Aorta (tissue), 5 donors: ENCODE results near the gene JAG2. TPM values are rescaled to one million over a fixed set of nuclear protein-coding genes. Genes with fewer than 3 reads are reported as not detected.

ENCODE experiments used
- ATAC-seq: fragments of 200-7000 bp; cut with Tn5 transposase; one replicate; pipeline ENCODE4 v1.9.1; 2022; ENCODE audit warnings: moderate library complexity; ENCODE audit not compliant: low FRiP score
- DNase-seq, 2 donors: peaks; one replicate each; pipeline ENCODE4 v3.0.0-alpha.2; 2020
- H3K27ac ChIP-seq, 2 donors: one replicate each; pipeline ENCODE4 v1.5.1; 2013; ENCODE audit warnings: low read length in 2 of 2, mild to moderate bottlenecking in 2 of 2, moderate library complexity in 2 of 2, control low read depth in 1 of 2, inconsistent platforms in 1 of 2, low read depth in 1 of 2
- H3K27me3 ChIP-seq, 2 donors: one replicate each; pipeline ENCODE4 v1.6.1; 2013; ENCODE audit warnings: control low read depth in 1 of 2, low read length in 1 of 2, mild to moderate bottlenecking in 1 of 2, moderate library complexity in 1 of 2; ENCODE audit not compliant: insufficient read depth in 2 of 2, control insufficient read depth in 1 of 2
- H3K36me3 ChIP-seq, 2 donors: one replicate each; pipeline ENCODE4 v1.6.1; 2013; ENCODE audit warnings: control low read depth in 1 of 2, low read length in 1 of 2, mild to moderate bottlenecking in 1 of 2; ENCODE audit not compliant: insufficient read depth in 2 of 2, control insufficient read depth in 1 of 2
- H3K4me1 ChIP-seq, 2 donors: one replicate each; pipeline ENCODE4 v1.6.1; 2013; ENCODE audit warnings: low read length in 2 of 2, control low read depth in 1 of 2, mild to moderate bottlenecking in 1 of 2, moderate library complexity in 1 of 2; ENCODE audit not compliant: insufficient read depth in 2 of 2, control insufficient read depth in 1 of 2
- H3K4me3 ChIP-seq, 2 donors: one replicate each; pipeline ENCODE4 v1.5.1; 2013; ENCODE audit warnings: low read length in 2 of 2, control low read depth in 1 of 2, mild to moderate bottlenecking in 1 of 2
- H3K9me3 ChIP-seq: one replicate; pipeline ENCODE4 v1.6.1; 2013; ENCODE audit warnings: mild to moderate bottlenecking, low read length; ENCODE audit not compliant: control insufficient read depth
- WGBS, 2 donors: extraction: QIAGEN DNeasy Blood & Tissue Kit; methylation state at CpG; one replicate each; pipeline ENCODE4 v1.1.7; 2013; 5-methylcytosine and 5-hydroxymethylcytosine counted together
- intact Hi-C, 2 donors: fragments of 100-400 bp; cut with DNase I; formaldehyde crosslinking; loops; one replicate each; pipeline versions ENCODE4 v1.14.2 to v1.15.0; 2022
- polyA plus RNA-seq, 2 donors: library from polyadenylated mRNA; stranded (reverse); fragments of 200-250 nt; gene quantifications; one replicate each; pipeline ENCODE4 v1.2.3, GENCODE V29; 2013
- total RNA-seq, 2 donors: library from RNA; stranded (reverse); fragmentation: NEBNext Ultra II Directional; extraction: Animal tissue kit (Norgen Biotek cat#: 25700); gene quantifications; one replicate each; pipeline ENCODE4 v1.2.1, GENCODE V29; 2021
- donor health status: healthy with polysubstance abuse.
- donor health status: Bipolar disorder and iron deficiency.
- donor health status: DM: no; HTN: no; CAD: no.
- donor health status: DM: no; HTN: no; CAD: no.
- donor health status: DM: yes; HTN: yes; CAD: no.

Gene JAG2
- total and polyA plus RNA-seq, 4 donors: 0.13 to 32.1 (median 8.1) TPM

DNA sequence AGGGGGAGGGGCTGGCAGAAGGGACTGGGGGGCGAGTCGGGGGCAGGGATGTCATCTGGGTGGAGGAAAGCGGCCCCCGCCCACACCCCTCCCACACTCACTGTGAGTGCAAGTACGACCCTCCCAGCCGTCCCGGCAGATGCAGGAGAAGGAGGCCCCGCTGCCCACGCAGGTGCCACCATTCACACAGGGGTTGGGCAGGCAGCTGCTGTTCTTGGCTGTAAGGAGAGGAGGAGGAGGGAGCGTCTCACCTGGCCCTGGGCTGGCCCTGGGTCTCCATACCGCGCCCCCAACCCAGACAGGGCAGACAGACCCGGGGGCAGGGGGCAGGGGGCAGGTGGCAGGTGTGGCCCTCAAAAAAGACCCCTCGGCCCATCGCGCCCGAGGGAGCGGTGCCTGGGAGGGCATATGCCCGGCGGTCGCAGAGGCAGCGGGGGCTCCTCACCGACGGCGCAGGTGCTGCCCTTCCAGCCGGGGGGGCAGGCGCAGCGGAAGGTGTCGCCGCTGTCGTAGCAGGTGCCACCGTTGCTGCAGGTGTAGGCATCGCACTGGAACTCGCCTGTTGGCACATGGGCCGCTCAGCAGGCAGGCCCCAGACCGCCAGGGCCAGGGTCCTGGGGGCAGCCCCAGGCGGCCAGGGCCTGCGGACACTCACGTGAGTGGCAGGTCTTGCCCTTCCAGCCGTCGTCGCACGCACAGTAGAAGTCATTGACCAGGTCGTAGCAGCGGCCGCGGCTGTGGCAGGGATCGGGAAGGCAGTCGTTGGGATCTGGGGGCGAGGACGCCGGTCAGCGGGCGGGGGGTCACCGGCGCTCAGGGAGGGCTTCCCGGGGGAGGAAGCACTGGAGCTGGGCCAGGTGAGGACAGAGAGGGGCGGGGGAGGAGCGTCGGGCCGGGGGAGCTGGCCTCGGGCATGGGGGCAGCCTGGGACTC is 20.6 kb downstream of the JAG2 start:
- Histone ChIP-seq H3K4me3 (no peak overlapping the region), H3K9me3 (no peaks in the 10 kb centered on the region), H3K27me3 (no peaks in the 10 kb centered on the region), H3K36me3 (no peaks in the 10 kb centered on the region), H3K27ac (no peak overlapping the region), H3K4me1 (no peaks in the 10 kb centered on the region)
- DNase-seq (peak; percentile 37 to 78), ATAC-seq (no peak)
- intact Hi-C loops: no loop called here
- 93 to 94% methylated on average over 58 to 62 of the region's 62 CpGs for WGBS, 2 donors

DNA sequence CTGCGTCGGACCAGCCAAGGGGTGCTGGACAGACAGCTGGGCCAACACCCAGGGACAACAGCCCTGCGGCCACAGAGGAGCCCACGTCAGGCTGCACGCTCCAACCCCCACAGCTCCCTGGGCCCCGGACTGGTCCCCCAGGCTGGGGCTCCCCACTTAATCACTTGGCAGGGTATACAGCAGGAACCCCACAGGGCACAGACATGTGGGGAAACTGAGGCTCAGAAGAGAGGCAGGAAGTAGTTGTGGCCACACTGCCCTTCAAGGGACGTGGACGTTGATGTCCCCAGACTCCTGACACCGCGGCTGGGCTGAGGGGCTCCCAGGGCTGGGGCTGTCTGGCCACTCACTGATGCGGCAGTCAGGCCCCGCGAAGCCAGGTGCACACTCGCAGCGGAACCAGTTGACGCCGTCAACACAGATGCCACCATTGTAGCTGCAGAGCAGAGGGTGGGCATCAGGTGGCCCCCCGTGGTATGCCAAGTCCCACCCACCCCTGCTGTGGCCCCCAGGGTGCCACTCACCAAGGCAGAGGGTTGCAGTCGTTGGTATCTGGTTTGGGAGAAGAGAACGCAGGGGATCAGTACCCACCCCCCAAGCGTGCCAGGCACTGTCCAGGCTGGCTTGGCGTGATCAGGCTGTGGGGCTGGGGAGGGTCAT is 21.5 kb downstream of the JAG2 start:
- Histone ChIP-seq H3K4me3 (no peak overlapping the region), H3K27me3 (no peaks in the 10 kb centered on the region), H3K27ac (no peak overlapping the region), H3K36me3 (no peaks in the 10 kb centered on the region), H3K4me1 (no peaks in the 10 kb centered on the region), H3K9me3 (no peaks in the 10 kb centered on the region)
- intact Hi-C loops: no loop called here
- DNase-seq (no peak), ATAC-seq (no peak)
- WGBS, 2 donors: 92 to 94% methylated on average over 21 to 22 of the region's 22 CpGs

DNA sequence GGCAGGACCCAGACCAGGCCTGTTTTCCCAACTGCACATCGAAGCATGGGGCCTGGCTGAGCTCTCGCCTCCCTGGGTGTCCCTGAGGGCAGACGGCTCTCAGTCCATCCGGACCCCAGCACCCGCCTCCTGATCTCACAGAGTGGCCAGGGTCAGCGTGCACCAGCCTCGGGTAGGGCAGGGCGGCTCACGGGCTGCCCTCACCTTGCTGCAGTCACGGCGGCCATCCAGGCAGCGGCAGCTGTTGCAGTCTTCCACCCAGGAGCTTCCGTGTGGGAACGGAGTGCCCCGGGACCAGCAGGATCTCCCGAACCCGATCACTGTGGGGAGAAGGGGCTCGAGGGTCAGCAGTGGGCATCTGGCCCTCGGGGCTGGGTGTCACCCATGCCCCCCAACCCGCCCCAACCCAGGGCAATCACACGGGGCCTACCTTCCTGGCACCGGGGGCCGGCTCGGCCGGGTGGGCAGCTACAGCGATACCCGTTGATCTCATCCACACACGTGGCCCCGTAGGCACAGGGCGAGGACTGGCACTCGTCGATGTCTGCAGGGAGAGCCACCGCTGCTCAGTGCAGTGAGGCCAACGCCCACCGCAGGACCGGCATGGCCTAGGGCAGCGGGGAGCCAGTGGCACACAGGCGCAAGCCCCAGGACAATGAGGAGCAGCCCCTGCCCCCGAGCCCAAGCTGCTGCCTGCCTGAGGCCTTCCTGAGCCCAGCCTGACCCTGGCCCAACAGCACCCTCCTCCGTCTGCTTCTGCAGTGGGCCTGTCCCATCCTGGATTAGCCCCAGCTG is 22.2 kb downstream of the JAG2 start:
- WGBS, 2 donors: 91 to 92% methylated on average over 35 to 40 of the region's 40 CpGs
- Histone ChIP-seq H3K4me3 (no peak overlapping the region), H3K4me1 (no peaks in the 10 kb centered on the region), H3K9me3 (no peaks in the 10 kb centered on the region), H3K27me3 (no peaks in the 10 kb centered on the region), H3K36me3 (no peaks in the 10 kb centered on the region), H3K27ac (no peak overlapping the region)
- intact Hi-C loops: no loop called here
- DNase-seq (peak; percentile 47 to 79), ATAC-seq (no peak)

DNA sequence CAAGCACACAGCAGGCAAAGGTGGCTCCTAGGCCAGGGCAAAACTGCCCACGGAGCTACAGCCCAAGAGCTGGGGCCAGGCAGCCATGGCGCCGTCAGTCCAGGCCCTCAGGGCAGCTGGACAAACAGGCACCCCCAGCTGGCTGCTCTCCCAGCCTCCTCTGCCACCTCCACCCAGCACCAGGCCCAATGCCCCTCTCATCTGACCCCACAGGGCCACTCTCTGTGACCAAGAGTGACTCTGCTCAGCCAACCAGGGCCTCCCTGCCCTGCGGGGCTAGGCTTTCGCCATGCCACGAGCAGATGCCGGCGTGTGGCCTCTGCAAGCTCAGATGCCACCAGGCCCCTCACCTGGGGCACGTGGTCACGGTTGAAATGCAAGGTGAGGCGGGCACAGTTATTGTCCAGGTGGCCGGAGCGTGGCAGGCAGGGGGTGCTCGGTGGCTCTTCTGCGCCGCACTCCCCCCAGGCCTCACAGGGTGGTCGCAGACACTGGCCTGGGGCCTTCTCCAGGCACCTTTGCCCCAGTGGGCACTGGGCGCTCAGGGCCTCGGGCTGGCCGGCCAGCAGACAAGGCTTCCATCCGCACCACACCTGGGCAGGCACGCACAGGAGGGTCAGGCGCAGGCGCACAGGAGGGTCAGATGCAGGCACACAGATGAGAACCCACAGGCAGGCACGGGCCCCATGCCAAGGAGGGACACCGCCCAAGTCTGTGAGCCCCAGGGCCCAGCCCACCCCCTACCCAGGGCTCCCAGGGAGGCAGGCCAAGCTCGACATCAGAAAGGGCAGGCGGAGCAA is 23.0 kb downstream of the JAG2 start:
- no peak for ATAC-seq
- 92 to 94% methylated on average over 28 of the region's 28 CpGs for WGBS, 2 donors
- Histone ChIP-seq H3K4me1 (no peaks in the 10 kb centered on the region), H3K27me3 (no peaks in the 10 kb centered on the region), H3K27ac (no peak overlapping the region), H3K9me3 (no peaks in the 10 kb centered on the region), H3K4me3 (no peak overlapping the region), H3K36me3 (no peaks in the 10 kb centered on the region)
- intact Hi-C loops: no loop called here
- peak in 1 of 2 donors; percentile 68 for DNase-seq

DNA sequence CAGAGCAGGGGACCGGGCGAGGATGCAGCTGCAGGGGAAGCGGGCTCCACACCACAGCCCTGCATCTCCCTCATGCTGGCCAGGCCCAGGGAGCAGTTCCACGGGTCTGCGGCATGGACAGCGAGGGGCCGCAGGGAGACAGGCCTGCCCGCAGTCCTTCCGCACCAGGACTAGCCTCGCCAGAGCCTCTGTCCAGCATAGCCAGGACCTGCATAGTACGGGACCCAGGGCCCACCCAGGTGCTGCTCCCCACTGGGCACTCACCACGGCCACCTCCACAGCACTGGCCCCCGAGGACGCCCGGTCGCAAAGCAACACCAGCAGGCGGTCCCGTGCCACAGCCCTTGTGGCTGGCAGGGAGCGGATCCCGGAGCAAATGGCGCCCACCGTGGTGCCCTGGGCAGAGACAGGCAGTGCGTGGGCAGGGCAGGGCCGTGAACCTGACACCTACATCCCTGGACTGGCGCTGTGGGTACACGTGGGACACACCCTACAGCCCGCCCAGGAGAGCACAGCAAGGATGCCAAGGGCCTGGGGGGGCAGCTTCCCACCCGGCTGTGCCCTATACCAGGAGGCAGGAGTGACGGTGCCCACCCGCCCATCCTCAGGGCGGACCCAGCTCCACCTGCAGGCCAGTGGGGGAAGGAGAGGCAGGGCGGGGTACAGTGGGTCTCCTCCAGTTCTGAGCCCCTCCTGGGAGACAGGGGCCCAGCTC is 23.8 kb downstream of the JAG2 start:
- Histone ChIP-seq H3K4me1 (no peaks in the 10 kb centered on the region), H3K27me3 (no peaks in the 10 kb centered on the region), H3K27ac (no peak overlapping the region), H3K4me3 (no peak overlapping the region), H3K9me3 (peaks cover 1% of the 10 kb centered on the region), H3K36me3 (no peaks in the 10 kb centered on the region)
- intact Hi-C loops: no loop called here
- no peak for ATAC-seq
- peak; percentile 44 to 74 for DNase-seq
- 93% methylated on average over 32 of the region's 32 CpGs for WGBS, 2 donors

DNA sequence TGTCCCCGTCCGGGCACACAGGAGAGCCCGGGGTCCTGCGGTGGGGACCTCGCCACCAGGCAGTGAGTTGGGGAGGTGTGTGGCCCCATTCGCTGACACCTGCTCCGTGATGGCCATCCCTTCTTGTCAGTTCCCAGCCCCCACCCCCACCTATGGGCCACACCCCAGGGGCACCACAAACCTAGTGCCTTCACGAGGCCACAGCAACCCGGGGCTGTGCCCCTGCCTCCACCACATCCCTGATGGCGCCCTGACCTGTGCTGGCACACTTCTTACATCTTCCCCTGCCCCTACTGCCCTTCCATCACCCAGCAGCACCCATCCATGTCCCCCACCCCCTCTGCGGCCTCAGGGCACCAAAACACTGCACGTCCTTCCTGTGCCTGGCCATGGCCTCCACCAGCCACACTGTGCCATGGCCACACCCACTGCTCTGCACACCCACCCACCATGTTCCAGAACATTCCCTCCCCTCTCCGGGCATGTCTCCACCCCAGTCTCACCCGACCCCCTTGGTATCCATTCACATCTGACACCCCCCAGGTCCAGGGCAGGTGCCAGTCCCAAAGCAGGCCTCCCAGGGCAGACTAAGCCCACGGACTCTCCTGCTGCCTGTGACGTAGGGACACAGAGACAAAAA is 24.4 kb downstream of the JAG2 start:
- DNase-seq (peak in 1 of 2 donors; percentile 44), ATAC-seq (no peak)
- 93 to 95% methylated on average over 16 of the region's 16 CpGs for WGBS, 2 donors
- H3K36me3 ChIP-seq: no peaks in the 10 kb centered on the region
- no peak overlapping the region for H3K27ac ChIP-seq
- H3K27me3 ChIP-seq: no peaks in the 10 kb centered on the region
- H3K4me1 ChIP-seq: no peaks in the 10 kb centered on the region
- H3K9me3 ChIP-seq: peaks cover 5% of the 10 kb centered on the region
- intact Hi-C loops: no loop called here
- no peak overlapping the region for H3K4me3 ChIP-seq

DNA sequence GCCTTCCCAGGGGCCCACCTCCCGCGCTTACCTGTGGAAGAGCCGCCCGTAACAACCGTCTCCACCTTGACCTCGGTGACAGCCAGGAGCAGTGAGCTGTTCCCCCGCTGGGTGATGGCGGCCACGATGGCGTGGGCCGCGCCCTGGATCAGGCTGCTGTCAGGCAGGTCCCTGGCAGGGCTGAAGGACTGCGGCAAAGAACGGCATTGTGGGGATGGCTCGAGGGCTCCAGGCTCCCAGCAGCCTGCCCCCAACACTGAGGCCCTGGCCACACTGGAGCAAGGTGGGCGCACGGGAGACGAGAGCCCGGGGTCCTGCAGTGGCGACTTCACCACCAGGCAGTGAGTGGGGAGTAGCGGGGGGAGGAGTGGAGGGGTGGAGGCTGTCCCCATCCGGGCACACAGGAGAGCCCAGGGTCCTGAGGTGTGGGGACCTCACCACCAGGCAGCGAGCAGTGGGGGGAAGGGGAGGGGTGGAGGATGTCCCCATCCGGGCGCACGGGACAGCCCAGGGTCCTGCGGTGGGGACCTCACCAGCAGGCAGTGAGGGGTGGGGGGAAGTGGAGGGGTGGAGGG is 25.0 kb downstream of the JAG2 start:
- H3K9me3 ChIP-seq: peaks cover 6% of the 10 kb centered on the region
- no peaks in the 10 kb centered on the region for H3K27me3 ChIP-seq
- no peaks in the 10 kb centered on the region for H3K4me1 ChIP-seq
- no peak overlapping the region for H3K4me3 ChIP-seq
- intact Hi-C loops: no loop called here
- DNase-seq (no peak), ATAC-seq (no peak)
- WGBS, 2 donors: 94 to 95% methylated on average over 22 to 27 of the region's 27 CpGs
- no peaks in the 10 kb centered on the region for H3K36me3 ChIP-seq
- no peak overlapping the region for H3K27ac ChIP-seq
